ENCODE results near the gene CDHR5.
A peak's percentile ranks its signal among the peaks of the same experiment; 100 is the strongest.
"Not testable (repeated sequence)": the region's sequence is repeated elsewhere in the genome, so short reads cannot be mapped to it uniquely, and the experiment has no call there.

CDHR5 gene

GRCh38 chr11:586376-587316, 38.1 kb downstream of the CDHR5 start:
- no peak for DNase-seq (ENCODE audit: low read depth)

GRCh38 chr11:584287-584686, 40.5 kb downstream of the CDHR5 start:
- DNase-seq (ENCODE audit: low read depth), result no peak

- DNase-seq (ENCODE audit: low read depth), result no peak
Observed at GRCh38 chr11:581752-582151, 43.0 kb downstream of the CDHR5 start.

GRCh38 chr11:581342-581741, 43.4 kb downstream of the CDHR5 start:
- DNase-seq (ENCODE audit: low read depth), result no peak

GRCh38 chr11:579830-580601, 44.7 kb downstream of the CDHR5 start:
- no peak for DNase-seq (ENCODE audit: low read depth)

- no peak for DNase-seq (ENCODE audit: low read depth)
Observed at GRCh38 chr11:578276-579035, 46.3 kb downstream of the CDHR5 start.

- no peak for DNase-seq (ENCODE audit: low read depth)
Observed at GRCh38 chr11:577611-577894, 47.2 kb downstream of the CDHR5 start.

- DNase-seq (ENCODE audit: low read depth), result no peak
Observed at GRCh38 chr11:576811-577610, 47.7 kb downstream of the CDHR5 start.

- peak; percentile 90 for DNase-seq (ENCODE audit: low read depth)
Observed at GRCh38 chr11:575996-576768, 48.6 kb downstream of the CDHR5 start, which contains the start of gene PHRF1. Gene PHRF1 (plus strand): TSS chr11:576470. CDS start chr11:581513, 5,043 bp downstream.

- DNase-seq (ENCODE audit: low read depth), result no peak
Observed at GRCh38 chr11:575313-575995, 49.3 kb downstream of the CDHR5 start.

GRCh38 chr11:574632-575312, 50.0 kb downstream of the CDHR5 start:
- DNase-seq (ENCODE audit: low read depth), result no peak

- DNase-seq (ENCODE audit: low read depth), result not testable (repeated sequence)
Observed at GRCh38 chr11:574031-574570, 50.7 kb downstream of the CDHR5 start.

- DNase-seq (ENCODE audit: low read depth), result no peak
Observed at GRCh38 chr11:573146-573759, 51.5 kb downstream of the CDHR5 start.

- no peak for DNase-seq (ENCODE audit: low read depth)
Observed at GRCh38 chr11:571802-572185, 53.0 kb downstream of the CDHR5 start.

- DNase-seq (ENCODE audit: low read depth), result no peak
Observed at GRCh38 chr11:569158-569885, 55.4 kb downstream of the CDHR5 start.

- DNase-seq (ENCODE audit: low read depth), result peak; percentile 88
Observed at GRCh38 chr11:568306-569157, 56.2 kb downstream of the CDHR5 start.

GRCh38 chr11:567629-568292, 57.0 kb downstream of the CDHR5 start:
- DNase-seq (ENCODE audit: low read depth), result no peak
